ENCODE data around the gene RETREG1. TPM values are rescaled to one million over a fixed set of nuclear protein-coding genes. Genes with fewer than 3 reads are reported as not detected.
A peak's percentile ranks its signal among the peaks of the same experiment; 100 is the strongest.
"Not testable (repeated sequence)": the region's sequence is repeated elsewhere in the genome, so short reads cannot be mapped to it uniquely, and the experiment has no call there.

The RETREG1 gene
- total RNA-seq, 1 donor from 2014 or later = 5.9 TPM

GRCh38 chr5:16552666-16553343 lies 64.0 kb downstream of the RETREG1 start:
- peak; percentile 68 for DNase-seq (ENCODE audit: low spot score)

- DNase-seq (ENCODE audit: low spot score) = no peak
These were observed 65.2 kb downstream of the RETREG1 start for GRCh38 chr5:16551628-16552027.

GRCh38 chr5:16550316-16550952 lies 66.4 kb downstream of the RETREG1 start:
- DNase-seq (ENCODE audit: low spot score) = no peak

DNA sequence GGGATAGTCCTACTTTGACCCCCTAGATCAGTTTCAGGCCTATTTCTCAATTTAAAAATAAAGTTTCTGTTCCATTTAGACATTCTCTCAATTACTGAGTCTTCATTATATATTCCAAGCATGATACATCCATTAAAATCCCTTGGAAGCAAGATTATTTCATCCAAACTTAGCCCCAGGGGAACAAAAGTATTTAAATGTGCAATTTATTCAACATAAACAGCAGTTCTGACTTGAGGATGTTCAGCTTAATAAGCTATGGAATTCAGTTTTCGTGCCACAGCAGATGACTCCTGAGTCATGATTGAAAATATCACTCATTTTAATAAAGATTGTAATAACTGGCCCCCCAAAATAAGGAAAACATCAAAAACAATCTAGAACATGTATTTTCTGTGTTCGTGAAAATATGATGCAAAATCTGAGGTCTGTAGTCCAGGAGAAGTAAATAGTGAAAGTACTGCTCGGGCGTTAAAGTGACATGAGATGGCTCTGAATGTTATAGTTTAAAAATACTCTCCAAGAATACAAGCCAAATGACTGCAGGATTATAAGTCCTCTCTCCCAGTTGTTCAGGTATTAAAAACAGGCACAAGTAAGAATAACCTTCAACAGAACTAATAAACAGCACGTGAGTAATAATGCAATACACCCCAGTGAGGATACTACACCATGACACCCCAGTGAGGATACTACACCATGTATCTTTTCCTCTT lies 67.1 kb downstream of the RETREG1 start:
- no peak for DNase-seq (ENCODE audit: low spot score)

- no peak for DNase-seq (ENCODE audit: low spot score)
These were observed 68.0 kb downstream of the RETREG1 start for GRCh38 chr5:16548812-16549211.

- no peak for DNase-seq (ENCODE audit: low spot score)
These were observed 68.7 kb downstream of the RETREG1 start for GRCh38 chr5:16548115-16548514.

DNA sequence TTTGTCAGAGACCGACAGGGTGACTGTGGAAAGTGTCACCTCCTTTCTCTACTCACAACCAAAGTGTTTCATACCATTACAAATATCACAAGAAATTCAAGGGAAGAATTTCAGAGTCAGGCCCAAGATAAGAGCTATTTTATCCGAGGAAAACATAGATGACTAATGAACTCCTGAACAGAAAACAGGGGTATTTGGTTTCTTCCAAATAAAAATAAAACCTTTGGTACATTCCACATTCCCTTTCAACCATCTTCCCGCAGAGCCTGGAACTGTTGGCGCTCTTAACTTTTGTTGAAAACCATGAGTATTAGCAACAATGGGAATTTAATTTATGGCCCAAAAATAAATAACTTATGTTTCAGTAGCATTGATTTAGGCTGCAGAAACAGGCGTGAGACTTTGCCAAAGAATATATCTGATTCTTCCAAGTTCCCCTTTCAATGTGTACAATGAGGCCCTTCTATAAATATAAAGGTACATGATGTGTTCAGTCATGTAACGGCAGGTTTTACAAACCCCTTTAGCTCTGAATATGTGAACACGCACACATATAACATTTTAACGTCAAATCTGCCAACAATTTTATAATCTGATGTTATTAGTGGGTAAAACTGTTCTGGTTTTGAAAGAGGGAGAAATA lies 69.5 kb downstream of the RETREG1 start:
- no peak for DNase-seq (ENCODE audit: low spot score)

GRCh38 chr5:16546732-16547131 lies 70.1 kb downstream of the RETREG1 start:
- DNase-seq (ENCODE audit: low spot score) = no peak

GRCh38 chr5:16544607-16545374 lies 72.0 kb downstream of the RETREG1 start:
- DNase-seq (ENCODE audit: low spot score) = no peak

- not testable (repeated sequence) for DNase-seq (ENCODE audit: low spot score)
These were observed 73.6 kb downstream of the RETREG1 start for GRCh38 chr5:16543206-16543605.

DNA sequence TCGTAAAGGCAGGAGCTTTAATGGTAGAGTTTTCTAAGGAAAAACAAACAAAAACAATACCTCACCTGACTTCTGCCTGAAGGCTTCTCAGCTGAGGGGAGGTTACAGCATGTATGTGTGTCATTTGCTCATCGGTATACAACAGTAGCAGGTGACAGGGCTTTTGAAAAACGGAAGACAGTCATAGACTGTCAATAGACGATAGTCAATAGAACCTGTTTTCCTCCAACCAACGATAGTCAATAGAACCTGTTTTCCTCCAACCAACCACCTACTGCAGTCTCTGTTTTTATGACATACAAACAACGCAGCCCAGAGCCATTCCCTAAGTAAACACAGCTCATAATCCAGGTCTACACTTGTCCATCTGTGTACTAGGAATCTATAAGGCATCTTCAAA lies 74.6 kb downstream of the RETREG1 start:
- no peak for DNase-seq (ENCODE audit: low spot score)

GRCh38 chr5:16541592-16541991 lies 75.2 kb downstream of the RETREG1 start:
- not testable (repeated sequence) for DNase-seq (ENCODE audit: low spot score)

GRCh38 chr5:16540421-16540820 lies 76.4 kb downstream of the RETREG1 start:
- DNase-seq (ENCODE audit: low spot score) = no peak

DNA sequence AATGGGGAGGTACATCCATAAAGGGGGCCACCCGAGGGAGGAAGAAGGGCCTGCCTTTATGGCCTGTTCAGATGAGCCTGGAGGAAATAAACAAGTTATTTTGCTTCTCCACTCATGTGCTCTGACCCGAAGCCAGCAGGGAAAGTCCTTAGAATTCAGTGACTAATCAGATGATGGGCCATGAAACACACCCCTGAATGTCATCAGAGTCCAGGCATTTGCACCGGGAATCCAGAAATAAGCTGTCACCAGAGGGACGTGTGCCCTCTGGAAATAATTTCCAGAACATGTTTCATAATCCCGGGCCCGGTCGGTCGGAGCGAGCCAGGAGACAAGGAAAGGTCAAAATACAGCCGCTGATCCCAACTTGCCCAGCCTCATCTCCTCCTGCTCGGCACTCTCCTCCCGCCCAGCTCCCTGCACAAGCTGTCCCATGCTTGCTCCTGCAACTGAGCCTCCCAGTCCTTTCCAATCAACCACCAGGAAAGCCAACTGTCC lies 77.6 kb downstream of the RETREG1 start:
- DNase-seq (ENCODE audit: low spot score) = peak; percentile 76

GRCh38 chr5:16538006-16538405 lies 78.8 kb downstream of the RETREG1 start:
- DNase-seq (ENCODE audit: low spot score) = no peak

- DNase-seq (ENCODE audit: low spot score) = no peak
These were observed 80.0 kb downstream of the RETREG1 start for GRCh38 chr5:16536818-16537217.

GRCh38 chr5:16536246-16536645 lies 80.6 kb downstream of the RETREG1 start:
- DNase-seq (ENCODE audit: low spot score) = no peak

- DNase-seq (ENCODE audit: low spot score) = no peak
These were observed 82.5 kb downstream of the RETREG1 start for GRCh38 chr5:16534280-16534679.

DNA sequence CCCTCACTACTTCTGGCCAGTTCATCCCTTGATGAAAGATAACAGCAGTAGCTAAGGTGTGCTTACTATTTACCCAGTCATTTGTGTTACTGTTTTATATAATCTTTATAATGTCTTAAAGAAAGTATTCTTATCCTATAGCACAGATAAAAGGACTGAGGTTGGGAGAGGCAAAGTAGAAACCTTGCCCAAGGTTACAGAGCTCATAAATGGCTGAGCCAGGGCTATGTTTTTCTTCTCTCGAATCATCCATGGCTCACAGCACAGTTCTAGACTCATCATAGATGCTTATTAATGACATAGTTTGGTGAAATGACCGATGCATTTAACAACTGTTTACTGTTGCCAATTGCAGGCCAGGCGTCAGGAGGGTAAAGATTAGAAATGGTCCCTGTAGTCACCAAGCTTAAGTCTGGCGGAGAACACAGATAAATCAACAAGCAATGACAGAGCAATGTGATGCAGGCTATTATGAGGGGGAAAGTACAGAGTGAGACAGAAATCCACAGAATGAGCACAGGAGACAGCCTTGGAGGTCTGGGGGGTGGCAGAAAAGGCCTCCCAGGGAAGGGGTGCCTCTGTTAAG lies 85.6 kb downstream of the RETREG1 start:
- DNase-seq (ENCODE audit: low spot score) = no peak

- no peak for DNase-seq (ENCODE audit: low spot score)
These were observed 87.5 kb downstream of the RETREG1 start for GRCh38 chr5:16529306-16529705.
